ENCODE data around the gene FTH1.

GRCh38 chr11:62008193-62008592, 40.8 kb upstream of the FTH1 start:
- no peak for TF ChIP-seq CTCF (conservative IDR thresholded peaks at IDR 0.05; ENCODE audit: low read length)
- no peak for TF ChIP-seq EZH2phosphoT487 (IDR thresholded peaks at IDR 0.05; ENCODE audit: borderline replicate concordance)

All from Loucy (cell line).